HG02973 (cell line): ENCODE results near the gene VPS13D.
"Not testable (repeated sequence)": the region's sequence is repeated elsewhere in the genome, so short reads cannot be mapped to it uniquely, and the experiment has no call there.

Experiments used
- ATAC-seq: cut with Tn5 transposase; IDR thresholded peaks from one replicate; pipeline ENCODE4 v1.9.1; 2021; ENCODE audit warnings: moderate library complexity; ENCODE audit not compliant: unreplicated experiment

VPS13D gene

DNA sequence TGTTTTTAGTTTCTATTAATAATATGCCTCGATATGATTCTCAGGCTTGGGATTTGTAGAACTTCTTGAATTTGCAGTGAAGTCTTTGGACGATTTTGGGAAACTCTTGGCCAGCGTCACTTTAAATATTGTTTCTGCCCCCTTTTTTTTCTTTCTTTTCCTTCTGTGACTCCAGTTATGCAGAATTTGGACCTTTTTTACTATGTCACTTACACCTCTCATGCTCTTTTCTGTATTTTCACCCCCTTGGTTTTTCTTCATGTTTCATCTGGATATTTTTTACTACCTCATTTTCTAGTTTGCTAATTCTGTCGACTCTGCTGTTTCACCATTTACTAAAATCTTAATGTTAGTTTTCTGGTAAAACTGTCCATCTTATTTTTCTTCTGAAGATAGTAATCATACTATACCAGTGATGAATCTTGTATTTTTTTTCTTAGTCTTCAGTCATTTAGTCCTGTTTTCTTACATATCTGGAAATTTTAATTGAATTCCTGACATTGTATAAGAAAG is 214.6 kb downstream of the VPS13D start:
- ATAC-seq = no peak

- ATAC-seq = no peak
These were observed 215.4 kb downstream of the VPS13D start for GRCh38 chr1:12445257-12445656.

DNA sequence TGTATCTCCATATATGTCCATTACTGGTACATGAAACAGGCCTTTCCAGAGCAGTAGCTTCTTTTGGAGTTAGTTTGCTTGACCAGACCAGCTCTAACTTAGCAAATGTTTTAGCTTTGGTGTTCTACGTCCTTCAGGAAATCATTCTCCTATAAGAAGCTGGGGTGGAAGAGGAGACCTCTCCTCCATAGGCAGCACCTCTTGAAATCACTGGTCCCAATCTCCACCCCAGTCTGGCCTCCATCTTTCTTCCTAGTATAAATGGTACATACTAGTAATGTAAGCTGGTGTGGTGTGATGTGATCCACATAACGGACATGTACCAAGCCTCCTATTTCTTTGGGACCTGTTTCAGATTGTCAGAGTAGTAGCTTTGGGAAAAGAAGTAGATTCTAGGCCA is 216.8 kb downstream of the VPS13D start:
- ATAC-seq = no peak

- ATAC-seq = no peak
These were observed 217.5 kb downstream of the VPS13D start for GRCh38 chr1:12447307-12447706.

GRCh38 chr1:12447849-12448312 is 218.1 kb downstream of the VPS13D start:
- no peak for ATAC-seq

DNA sequence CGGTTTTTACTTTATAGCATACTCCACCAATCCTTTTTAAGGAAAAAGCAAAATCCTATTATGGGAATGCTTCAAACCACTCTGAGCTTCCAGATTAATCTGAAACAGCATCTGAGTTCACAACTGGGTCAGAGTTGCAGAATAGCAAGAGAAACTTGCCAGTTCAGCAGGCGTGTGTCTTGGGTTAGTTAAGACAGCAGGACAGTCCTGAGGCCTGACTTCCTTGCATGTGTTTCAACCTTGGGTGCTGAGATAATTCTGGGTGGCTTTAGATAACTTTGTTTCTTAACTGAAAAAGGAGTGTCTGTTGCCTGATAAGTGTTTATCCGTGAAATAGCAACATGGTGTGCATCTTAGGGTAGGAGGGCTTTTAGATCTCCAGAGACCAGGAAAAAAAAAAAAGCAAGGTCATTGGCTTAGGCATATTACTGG is 218.9 kb downstream of the VPS13D start:
- ATAC-seq = no peak

GRCh38 chr1:12450090-12450755 is 220.4 kb downstream of the VPS13D start:
- ATAC-seq = no peak

GRCh38 chr1:12450756-12451559 is 221.1 kb downstream of the VPS13D start:
- ATAC-seq = no peak

GRCh38 chr1:12451560-12451900 is 221.7 kb downstream of the VPS13D start:
- ATAC-seq = no peak

DNA sequence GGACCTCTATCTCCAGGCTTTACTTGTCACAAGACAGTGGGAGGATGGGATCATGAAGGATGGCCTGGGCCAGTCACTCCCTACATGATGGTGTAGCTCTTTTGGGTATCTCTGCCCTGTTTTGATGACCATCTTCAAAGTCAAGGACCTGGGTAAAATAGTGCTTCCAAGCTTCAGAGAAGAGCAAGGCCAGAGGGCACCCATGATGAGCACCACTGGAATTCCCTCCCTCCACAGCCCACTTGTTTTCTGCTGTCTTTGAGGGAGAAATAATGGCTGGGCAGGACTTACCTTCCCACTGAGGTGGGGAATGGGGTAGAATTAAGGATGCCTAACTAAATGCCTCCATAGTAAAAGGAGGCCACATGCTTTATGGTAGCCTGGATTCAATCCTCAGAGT is 222.4 kb downstream of the VPS13D start:
- no peak for ATAC-seq

DNA sequence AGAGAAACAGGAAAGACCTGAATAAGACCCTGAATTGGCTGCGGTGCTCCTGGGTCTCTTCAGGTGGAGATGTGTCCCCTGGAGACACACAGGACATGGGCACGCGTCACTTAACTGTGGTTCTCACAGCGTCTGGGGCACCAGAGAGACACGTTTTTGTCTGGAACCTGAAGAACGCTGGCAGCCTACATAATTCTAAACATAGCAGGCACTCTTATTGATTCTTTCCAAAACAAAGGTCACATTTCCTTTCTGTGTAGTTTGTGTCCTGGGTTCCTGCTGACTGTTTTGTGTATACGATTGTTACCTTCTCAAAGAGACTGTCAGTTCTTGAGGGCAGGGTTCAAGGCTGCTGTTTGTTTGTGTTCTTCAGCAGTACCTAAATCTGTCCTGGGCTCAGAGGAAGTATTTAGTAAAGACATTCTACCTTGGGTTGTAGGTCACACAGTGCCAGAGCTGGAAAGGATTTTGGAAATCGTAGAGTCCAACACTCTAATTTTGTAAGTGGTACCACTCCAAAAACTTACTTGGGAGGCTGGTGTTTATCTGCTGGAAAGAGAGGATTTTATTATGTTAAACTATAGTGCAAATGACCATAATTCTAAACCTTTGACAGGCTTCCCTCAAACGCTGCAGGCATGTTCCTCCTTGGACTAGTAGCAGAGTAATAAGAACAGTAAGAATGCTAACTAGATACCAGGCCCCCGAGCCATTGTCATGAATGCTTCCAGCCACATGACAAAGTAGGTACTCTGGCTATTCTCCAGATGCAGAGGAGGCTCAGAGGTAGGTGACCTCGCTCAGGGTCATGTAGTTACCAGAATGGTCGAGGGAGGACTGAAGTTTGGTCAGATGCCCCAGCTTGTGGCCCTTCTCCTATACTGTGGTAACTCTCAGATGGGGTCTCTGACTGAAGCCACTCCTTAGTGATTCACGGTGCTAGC is 223.8 kb downstream of the VPS13D start:
- ATAC-seq = no peak

DNA sequence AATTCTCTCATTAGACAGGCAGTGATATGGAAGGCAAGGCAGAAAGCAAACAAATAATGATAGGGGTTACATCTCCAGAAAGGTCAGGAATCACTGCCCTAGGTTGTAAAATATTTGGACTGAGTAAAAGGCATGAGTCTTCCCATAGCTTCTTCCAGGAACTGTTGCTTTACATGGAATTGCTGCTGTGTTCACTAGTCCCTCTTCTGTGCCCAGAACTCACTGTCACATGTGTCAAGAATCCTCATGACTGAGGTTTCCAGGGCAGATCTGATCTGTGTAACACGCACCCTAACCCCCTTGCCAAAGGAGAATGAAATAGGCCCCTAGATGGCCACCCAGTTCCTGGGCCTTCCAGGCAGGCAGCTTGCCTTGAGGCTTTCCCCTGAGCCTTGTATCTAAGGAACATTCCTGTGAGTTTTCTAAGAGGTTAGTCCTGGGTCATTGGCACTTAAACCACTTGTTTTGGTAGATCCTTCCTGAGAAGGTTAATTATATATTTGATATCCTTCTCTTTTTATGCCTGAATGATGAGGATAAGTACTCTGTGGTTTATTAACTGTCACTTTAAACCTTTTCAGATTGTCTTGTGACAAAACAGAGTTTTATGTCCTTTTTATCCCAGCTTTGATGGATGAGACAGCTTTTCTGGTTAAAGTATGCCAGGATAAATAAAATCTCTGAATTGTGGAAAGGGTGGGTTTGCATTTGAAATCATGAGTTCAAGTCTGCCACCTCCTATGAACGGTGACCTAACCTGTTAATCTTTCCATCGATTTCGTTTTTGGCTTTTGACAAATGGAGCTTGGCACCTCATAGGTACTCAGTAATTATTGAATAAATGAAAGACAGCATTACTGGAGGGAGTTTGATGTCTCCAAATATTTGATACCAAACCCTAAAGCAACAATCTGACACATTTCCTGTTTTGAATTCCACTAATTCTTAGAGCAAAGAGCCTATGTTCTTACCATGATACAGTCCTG is 224.9 kb downstream of the VPS13D start:
- ATAC-seq = no peak

- ATAC-seq = not testable (repeated sequence)
These were observed 226.3 kb downstream of the VPS13D start for GRCh38 chr1:12456081-12456480.

- no peak for ATAC-seq
These were observed 227.1 kb downstream of the VPS13D start for GRCh38 chr1:12456979-12457378.

DNA sequence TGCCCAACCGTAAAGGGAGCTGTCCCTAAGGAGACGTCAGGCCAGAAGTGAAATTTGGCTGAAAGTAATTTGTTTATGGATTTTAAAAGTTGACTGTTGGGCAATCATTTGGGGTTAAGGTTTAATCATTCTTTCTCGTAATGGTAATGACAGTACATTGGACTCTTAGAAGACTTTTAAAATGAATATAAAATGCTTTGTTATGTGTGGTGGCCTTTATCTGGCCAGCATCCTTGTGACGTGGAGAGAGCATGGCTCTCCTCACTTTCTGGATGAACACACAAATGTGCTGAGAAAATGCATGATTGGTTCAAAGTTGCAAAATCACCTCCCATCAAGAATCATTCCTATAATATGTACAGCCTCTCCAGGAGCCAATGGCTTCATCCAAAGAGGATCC is 227.9 kb downstream of the VPS13D start:
- ATAC-seq = no peak

DNA sequence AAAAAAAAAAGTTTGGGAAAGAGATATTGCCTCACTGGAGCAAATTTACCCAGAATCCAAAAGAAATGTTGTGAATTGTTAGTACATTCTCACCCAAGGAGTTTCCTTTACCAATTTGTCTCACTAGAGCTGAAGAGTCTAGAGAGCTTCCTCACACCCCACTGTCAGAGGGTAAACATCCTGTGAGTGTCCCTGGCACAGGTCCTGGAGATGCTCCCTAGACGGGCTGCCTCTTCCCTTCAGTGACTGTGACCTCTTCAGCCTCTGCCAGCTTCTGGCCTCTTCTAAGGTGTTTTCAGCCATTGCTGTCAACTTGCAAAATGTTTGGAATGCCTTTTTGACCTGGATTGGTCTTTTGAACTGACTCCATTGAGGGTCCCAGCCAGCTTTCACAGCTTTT is 228.7 kb downstream of the VPS13D start:
- ATAC-seq = no peak

DNA sequence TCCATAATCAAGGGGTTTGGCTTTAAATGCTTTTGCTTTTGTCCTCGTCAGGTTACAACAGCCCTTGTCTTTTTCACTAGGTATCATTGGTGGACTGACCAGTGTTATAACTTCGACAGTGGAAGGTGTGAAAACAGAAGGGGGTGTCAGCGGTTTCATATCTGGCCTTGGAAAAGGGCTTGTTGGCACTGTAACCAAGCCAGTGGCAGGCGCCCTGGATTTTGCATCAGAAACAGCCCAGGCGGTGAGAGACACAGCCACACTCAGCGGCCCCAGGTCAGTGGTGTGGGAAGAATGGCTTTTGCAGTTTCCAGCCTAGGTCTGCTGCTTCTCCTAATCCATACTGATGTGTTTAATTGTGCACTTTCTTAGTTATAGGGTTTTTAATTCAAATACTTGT is 230.3 kb downstream of the VPS13D start:
- no peak for ATAC-seq

GRCh38 chr1:12460911-12461621 is 231.2 kb downstream of the VPS13D start:
- ATAC-seq = no peak

GRCh38 chr1:12461754-12462153 is 231.9 kb downstream of the VPS13D start:
- no peak for ATAC-seq
